PFSK-1 (cell line): ENCODE results near the gene GPNMB.

Source experiments
- FOXP2 ChIP-seq: optimal IDR thresholded peaks from 2 replicates; pipeline ENCODE3; 2011; ENCODE audit warnings: borderline replicate concordance, control low read depth, inconsistent platforms; ENCODE audit not compliant: insufficient read depth; ENCODE audit errors: extremely low read length, extremely low read depth
- POLR2AphosphoS5 ChIP-seq: IDR thresholded peaks from 2 replicates; pipeline ENCODE4 v1.6.1; 2012; ENCODE audit warnings: low read depth, mild to moderate bottlenecking, control low read depth, low read length, moderate library complexity
- REST ChIP-seq, 2 experiments: IDR thresholded peaks; 2 replicates each; pipeline versions ENCODE4 v1.6.1 to v1.8.0; 2011 to 2012; ENCODE audit warnings: low read depth in 2 of 2, low read length in 2 of 2, control low read depth in 1 of 2, inconsistent platforms in 1 of 2, mild to moderate bottlenecking in 1 of 2, moderate library complexity in 1 of 2; ENCODE audit not compliant: insufficient read depth in 1 of 2
- SIN3A ChIP-seq: IDR thresholded peaks from 2 replicates; pipeline ENCODE4 v1.6.1; 2012; ENCODE audit warnings: mild to moderate bottlenecking, low read length, moderate library complexity, borderline replicate concordance; ENCODE audit not compliant: insufficient read depth
- TAF1 ChIP-seq: IDR thresholded peaks from 2 replicates; pipeline ENCODE4 v1.6.1; 2012; ENCODE audit warnings: low read length, control low read depth, borderline replicate concordance; ENCODE audit not compliant: insufficient read depth

GPNMB gene

GRCh38 chr7:23276947-23277346 lies 30.4 kb downstream of the GPNMB start:
- TF ChIP-seq POLR2AphosphoS5 (no peak), REST (IDR thresholded peaks at IDR 0.05; ENCODE audit: insufficient read depth in 1 of 2, low read depth in 2 of 2, low read length in 2 of 2) (no peak)

- TF ChIP-seq SIN3A (no peak), POLR2AphosphoS5 (no peak), REST (IDR thresholded peaks at IDR 0.05; ENCODE audit: insufficient read depth in 1 of 2, low read depth in 2 of 2, low read length in 2 of 2) (no peak), FOXP2 (no peak), TAF1 (no peak)
These were observed 30.9 kb downstream of the GPNMB start for GRCh38 chr7:23277359-23277989.

- TF ChIP-seq POLR2AphosphoS5: no peak
- no peak for TF ChIP-seq FOXP2
- TF ChIP-seq TAF1: no peak
- TF ChIP-seq SIN3A: no peak
- TF ChIP-seq REST (IDR thresholded peaks at IDR 0.05; ENCODE audit: insufficient read depth in 1 of 2, low read depth in 2 of 2, low read length in 2 of 2): no peak
These were observed 33.4 kb downstream of the GPNMB start for GRCh38 chr7:23279819-23280525.

GRCh38 chr7:23283086-23283485 lies 36.5 kb downstream of the GPNMB start:
- TF ChIP-seq FOXP2 (no peak), POLR2AphosphoS5 (no peak), REST (IDR thresholded peaks at IDR 0.05; ENCODE audit: insufficient read depth in 1 of 2, low read depth in 2 of 2, low read length in 2 of 2) (no peak), SIN3A (no peak), TAF1 (no peak)

GRCh38 chr7:23284871-23285270 lies 38.3 kb downstream of the GPNMB start:
- TF ChIP-seq SIN3A (no peak), REST (IDR thresholded peaks at IDR 0.05; ENCODE audit: insufficient read depth in 1 of 2, low read depth in 2 of 2, low read length in 2 of 2) (no peak), FOXP2 (no peak), TAF1 (no peak), POLR2AphosphoS5 (no peak)
